KMS-11 (cell line): Measurements from ENCODE around the gene ANO8.

ENCODE experiments used
- H2AFZ ChIP-seq: fragments of 200-600 bp; sonication (generic); 2 replicates; pipeline ENCODE4 v1.6.1; 2016; ENCODE audit warnings: antibody characterized with exemption, mixed run types, low read depth
- H3K27ac ChIP-seq: fragments of 200-600 bp; sonication (generic); 2 replicates; pipeline ENCODE4 v1.6.1; 2016; ENCODE audit warnings: mild to moderate bottlenecking, mixed run types
- H3K27me3 ChIP-seq: fragments of 200-600 bp; sonication (generic); 2 replicates; pipeline ENCODE4 v1.6.1; 2017; ENCODE audit warnings: mild to moderate bottlenecking, low read depth, mixed run types, moderate library complexity; ENCODE audit not compliant: insufficient read depth
- H3K36me3 ChIP-seq: fragments of 200-600 bp; sonication (generic); 2 replicates; pipeline ENCODE4 v1.6.1; 2017; ENCODE audit warnings: mild to moderate bottlenecking, mixed run types; ENCODE audit not compliant: insufficient read depth
- H3K4me1 ChIP-seq: fragments of 200-600 bp; sonication (generic); 2 replicates; pipeline ENCODE4 v1.6.1; 2016; ENCODE audit warnings: mild to moderate bottlenecking, low read depth, mixed run types; ENCODE audit not compliant: poor library complexity, severe bottlenecking
- H3K4me2 ChIP-seq: fragments of 200-600 bp; sonication (generic); 2 replicates; pipeline ENCODE4 v1.7.0; 2016; ENCODE audit warnings: mild to moderate bottlenecking, mixed run types
- H3K4me3 ChIP-seq: fragments of 200-600 bp; sonication (generic); IDR thresholded peaks from 2 replicates; pipeline ENCODE4 v1.6.1; 2017; ENCODE audit warnings: low read depth, low read length, mixed read lengths; ENCODE audit not compliant: insufficient read depth
- H3K79me2 ChIP-seq: fragments of 200-600 bp; sonication (generic); 2 replicates; pipeline ENCODE4 v1.6.1; 2016; ENCODE audit warnings: low read depth, mixed run types; ENCODE audit not compliant: insufficient read depth
- H3K9ac ChIP-seq: fragments of 200-600 bp; sonication (generic); 2 replicates; pipeline ENCODE4 v1.6.1; 2016; ENCODE audit warnings: mild to moderate bottlenecking, mixed run types
- H4K20me1 ChIP-seq: fragments of 200-600 bp; sonication (generic); 2 replicates; pipeline ENCODE4 v1.6.1; 2016; ENCODE audit warnings: mild to moderate bottlenecking, mixed run types; ENCODE audit not compliant: insufficient read depth
- TF ChIP-seq, protein P1 (sequence below): fragments of 200-600 bp; sonication (generic); conservative IDR thresholded peaks from 2 replicates; pipeline ENCODE4 v1.6.1; 2017; ENCODE audit warnings: low read depth, mild to moderate bottlenecking, antibody characterized with exemption, low read length, moderate library complexity, mixed read lengths

Gene ANO8

DNA sequence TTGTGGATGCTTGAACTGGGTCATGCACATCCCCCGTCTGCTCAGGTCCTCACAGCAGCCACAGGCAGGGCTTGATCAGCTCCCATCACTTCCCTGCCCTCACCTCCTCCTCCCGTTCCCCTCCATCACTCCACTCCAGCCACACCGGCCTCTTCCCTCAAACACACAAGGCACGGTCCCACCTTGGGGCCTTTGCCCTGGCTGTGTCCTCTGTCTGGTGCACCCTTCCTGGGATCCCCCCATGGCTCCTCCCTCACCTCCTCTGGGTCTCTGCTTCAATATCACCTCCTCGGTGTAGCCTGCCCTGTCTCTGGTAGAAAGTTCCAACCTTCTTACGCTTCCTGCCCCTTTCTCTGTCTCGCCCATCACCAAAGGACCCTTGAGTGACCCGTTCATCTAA, 18.7 kb upstream of the ANO8 start:
- TF ChIP-seq, protein P1, sequence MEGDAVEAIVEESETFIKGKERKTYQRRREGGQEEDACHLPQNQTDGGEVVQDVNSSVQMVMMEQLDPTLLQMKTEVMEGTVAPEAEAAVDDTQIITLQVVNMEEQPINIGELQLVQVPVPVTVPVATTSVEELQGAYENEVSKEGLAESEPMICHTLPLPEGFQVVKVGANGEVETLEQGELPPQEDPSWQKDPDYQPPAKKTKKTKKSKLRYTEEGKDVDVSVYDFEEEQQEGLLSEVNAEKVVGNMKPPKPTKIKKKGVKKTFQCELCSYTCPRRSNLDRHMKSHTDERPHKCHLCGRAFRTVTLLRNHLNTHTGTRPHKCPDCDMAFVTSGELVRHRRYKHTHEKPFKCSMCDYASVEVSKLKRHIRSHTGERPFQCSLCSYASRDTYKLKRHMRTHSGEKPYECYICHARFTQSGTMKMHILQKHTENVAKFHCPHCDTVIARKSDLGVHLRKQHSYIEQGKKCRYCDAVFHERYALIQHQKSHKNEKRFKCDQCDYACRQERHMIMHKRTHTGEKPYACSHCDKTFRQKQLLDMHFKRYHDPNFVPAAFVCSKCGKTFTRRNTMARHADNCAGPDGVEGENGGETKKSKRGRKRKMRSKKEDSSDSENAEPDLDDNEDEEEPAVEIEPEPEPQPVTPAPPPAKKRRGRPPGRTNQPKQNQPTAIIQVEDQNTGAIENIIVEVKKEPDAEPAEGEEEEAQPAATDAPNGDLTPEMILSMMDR = no peak
- H3K4me1 ChIP-seq = no peaks in the 10 kb centered on the region
- no peak overlapping the region for H3K9ac ChIP-seq
- H4K20me1 ChIP-seq = no peaks in the 10 kb centered on the region
- H3K4me2 ChIP-seq = no peak overlapping the region
- H3K4me3 ChIP-seq = no peak overlapping the region
- H3K79me2 ChIP-seq = no peaks in the 10 kb centered on the region
- H3K27me3 ChIP-seq = peaks cover 43% of the 10 kb centered on the region
- no peak overlapping the region for H3K27ac ChIP-seq
- H2AFZ ChIP-seq = no peak overlapping the region
- H3K36me3 ChIP-seq = no peaks in the 10 kb centered on the region

DNA sequence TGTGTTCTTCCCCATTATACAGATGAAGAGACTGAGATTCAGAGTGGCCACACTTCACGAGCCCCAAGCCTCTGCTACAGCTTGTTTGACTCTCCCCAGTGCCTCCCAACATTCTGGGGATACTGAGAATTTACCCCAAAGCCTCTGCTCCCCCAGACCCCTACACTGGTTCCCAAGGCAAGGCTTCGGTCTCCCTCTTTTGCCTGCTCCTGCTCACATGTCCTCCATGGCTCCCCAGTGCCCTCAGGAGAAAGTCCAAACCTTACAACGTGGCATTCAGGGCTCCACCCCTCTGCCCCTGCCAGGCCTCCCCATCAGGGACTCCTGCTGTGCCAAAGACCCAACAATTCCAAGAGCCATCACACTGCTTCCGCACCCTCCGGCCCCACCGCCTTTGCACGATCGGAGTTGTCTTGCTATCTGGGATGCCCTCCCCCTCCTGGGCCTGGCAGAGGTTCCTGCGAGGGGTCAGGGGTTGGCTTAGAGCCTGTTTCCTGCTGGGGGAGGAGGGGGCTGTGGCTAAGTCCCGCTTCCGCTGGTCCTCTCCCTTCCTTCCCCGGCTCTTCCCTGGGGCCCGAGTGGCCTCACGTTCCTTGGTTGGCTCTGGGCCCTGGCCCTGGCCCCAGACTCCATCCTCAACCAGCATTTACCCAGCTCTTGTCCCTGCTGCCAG, 18.1 kb upstream of the ANO8 start:
- no peaks in the 10 kb centered on the region for H4K20me1 ChIP-seq
- no peaks in the 10 kb centered on the region for H3K79me2 ChIP-seq
- no peak overlapping the region for H2AFZ ChIP-seq
- H3K27me3 ChIP-seq = peaks cover 43% of the 10 kb centered on the region
- H3K4me3 ChIP-seq = no peak overlapping the region
- H3K9ac ChIP-seq = no peak overlapping the region
- TF ChIP-seq, protein P1 = no peak
- no peaks in the 10 kb centered on the region for H3K36me3 ChIP-seq
- H3K4me1 ChIP-seq = no peaks in the 10 kb centered on the region
- no peak overlapping the region for H3K27ac ChIP-seq
- no peak overlapping the region for H3K4me2 ChIP-seq

- peaks cover 38% of the 10 kb centered on the region for H3K27me3 ChIP-seq
- no peak overlapping the region for H3K4me2 ChIP-seq
- no peaks in the 10 kb centered on the region for H3K79me2 ChIP-seq
- no peak overlapping the region for H3K9ac ChIP-seq
- H2AFZ ChIP-seq = no peak overlapping the region
- H4K20me1 ChIP-seq = no peaks in the 10 kb centered on the region
- H3K4me3 ChIP-seq = no peak overlapping the region
- no peaks in the 10 kb centered on the region for H3K36me3 ChIP-seq
- TF ChIP-seq, protein P1 = no peak
- peaks cover 8% of the 10 kb centered on the region for H3K4me1 ChIP-seq
- no peak overlapping the region for H3K27ac ChIP-seq
Observed at GRCh38 chr19:17351815-17352435, 17.3 kb upstream of the ANO8 start.

DNA sequence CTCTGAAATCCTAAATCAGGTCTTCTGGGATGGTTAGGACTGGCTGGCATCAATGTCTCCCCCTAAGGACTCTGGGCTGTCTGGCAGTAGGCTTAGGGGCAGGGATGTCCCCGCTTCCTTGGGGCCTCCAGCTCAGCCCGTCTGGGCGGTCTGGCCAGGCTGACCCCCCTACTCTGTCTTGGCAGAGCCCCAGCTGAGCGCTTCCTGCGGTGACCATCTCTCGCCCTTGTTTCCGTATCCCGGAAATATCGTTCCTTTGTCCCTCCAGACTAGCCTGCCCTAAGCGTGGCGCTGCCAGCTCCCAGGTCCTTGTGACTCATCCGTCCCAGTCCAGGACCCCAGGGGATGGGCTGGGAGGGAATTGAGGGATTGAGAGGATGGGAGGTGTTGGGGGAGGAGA, 14.0 kb upstream of the ANO8 start:
- Histone ChIP-seq H3K27ac (no peak overlapping the region), H3K9ac (no peak overlapping the region), H4K20me1 (no peaks in the 10 kb centered on the region), H2AFZ (no peak overlapping the region), H3K4me2 (no peak overlapping the region), H3K4me3 (no peak overlapping the region), H3K79me2 (no peaks in the 10 kb centered on the region), H3K4me1 (peaks cover 18% of the 10 kb centered on the region), H3K27me3 (peaks cover 34% of the 10 kb centered on the region), H3K36me3 (no peaks in the 10 kb centered on the region)
- TF ChIP-seq, protein P1 = no peak
